GM10248 (cell line): Measurements from ENCODE around the gene ALKBH3.

Source experiments
- CTCF ChIA-PET: fragments of 300-600 bp; sonication (Branson Sonifier 250); formaldehyde crosslinking; extraction: SDS; loops from one replicate; lab custom pipeline; 2021; ENCODE audit warnings: antibody characterized with exemption; lab: Yijun Ruan, JAX
- POLR2A ChIA-PET: fragments of 350-650 bp; sonication (Branson Sonifier 250); formaldehyde crosslinking; extraction: SDS; loops from one replicate; lab custom pipeline; 2020; ENCODE audit warnings: antibody characterized with exemption; lab: Yijun Ruan, JAX
- DNase-seq: peaks from one replicate; pipeline ENCODE4 v3.0.0; 2012; ENCODE audit errors: extremely low spot score
- CTCF ChIP-seq: IDR thresholded peaks from 2 replicates; pipeline ENCODE4 v1.5.1; 2012; ENCODE audit warnings: mild to moderate bottlenecking, low read depth; ENCODE audit errors: extremely low read depth, missing control alignments, control extremely low read depth

Gene ALKBH3

GRCh38 chr11:43907028-43907975 lies 26.7 kb downstream of the ALKBH3 start:
- ChIA-PET CTCF (interaction anchor here (0.9 to 6.2 kb wide), 5 partner anchors 12 to 1864 kb away, joined by 3 to 43 read pairs (median 7); no protein-coding TSS in a partner anchor), POLR2A (no interaction called here)
- no peak for DNase-seq
- no peak for TF ChIP-seq CTCF

DNA sequence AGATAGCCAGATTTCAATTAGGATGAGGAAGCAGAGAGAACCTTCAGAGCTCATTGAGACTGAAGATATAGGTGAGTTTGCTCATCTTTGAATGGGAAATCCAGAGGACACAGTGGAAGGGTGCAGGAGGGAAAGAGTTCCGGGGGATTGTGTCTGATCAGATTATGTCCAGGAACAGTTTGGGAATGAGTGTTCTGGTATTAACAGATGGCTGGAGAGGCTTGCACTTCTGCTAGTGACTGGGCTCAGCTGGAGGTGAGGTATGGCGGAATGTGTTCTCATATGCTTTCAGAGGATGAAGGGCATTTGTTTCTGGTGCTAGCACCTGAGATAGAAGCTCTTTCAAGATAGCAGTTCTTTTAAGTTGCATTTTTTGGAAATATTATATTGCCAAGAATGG lies 27.6 kb downstream of the ALKBH3 start:
- ChIA-PET POLR2A (no interaction called here), CTCF (interaction anchor here (1.3 to 3.6 kb wide), 7 partner anchors 11 to 37 kb away, joined by 3 to 17 read pairs (median 5); no protein-coding TSS in a partner anchor)

DNA sequence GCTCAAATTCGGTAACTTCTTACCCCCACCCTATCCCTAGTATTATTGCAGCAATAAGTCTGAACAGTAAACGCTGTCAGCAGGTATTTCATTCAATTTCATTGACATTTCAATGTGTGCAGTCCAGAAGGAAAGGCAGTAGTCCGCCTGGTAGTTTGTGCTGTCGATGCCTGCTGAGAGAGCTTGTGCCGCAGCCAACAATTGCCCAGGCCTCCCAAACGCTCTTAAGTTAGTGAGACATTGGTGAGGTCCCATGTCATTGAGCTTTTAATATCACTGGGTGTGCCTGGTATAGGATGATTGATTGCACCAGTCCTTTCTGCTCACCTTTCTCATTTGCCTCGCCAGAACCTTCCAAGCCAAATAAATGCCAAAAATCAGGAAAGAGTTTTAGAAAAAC lies 28.1 kb downstream of the ALKBH3 start:
- TF ChIP-seq CTCF, result no peak
- ChIA-PET CTCF (interaction anchor here (1.3 to 3.6 kb wide), 7 partner anchors 11 to 36 kb away, joined by 3 to 17 read pairs (median 5); no protein-coding TSS in a partner anchor), POLR2A (no interaction called here)
- no peak for DNase-seq

More for the DNA sequence above, 27.6 kb downstream of the ALKBH3 start:
- DNase-seq, result no peak
- TF ChIP-seq CTCF, result no peak

DNA sequence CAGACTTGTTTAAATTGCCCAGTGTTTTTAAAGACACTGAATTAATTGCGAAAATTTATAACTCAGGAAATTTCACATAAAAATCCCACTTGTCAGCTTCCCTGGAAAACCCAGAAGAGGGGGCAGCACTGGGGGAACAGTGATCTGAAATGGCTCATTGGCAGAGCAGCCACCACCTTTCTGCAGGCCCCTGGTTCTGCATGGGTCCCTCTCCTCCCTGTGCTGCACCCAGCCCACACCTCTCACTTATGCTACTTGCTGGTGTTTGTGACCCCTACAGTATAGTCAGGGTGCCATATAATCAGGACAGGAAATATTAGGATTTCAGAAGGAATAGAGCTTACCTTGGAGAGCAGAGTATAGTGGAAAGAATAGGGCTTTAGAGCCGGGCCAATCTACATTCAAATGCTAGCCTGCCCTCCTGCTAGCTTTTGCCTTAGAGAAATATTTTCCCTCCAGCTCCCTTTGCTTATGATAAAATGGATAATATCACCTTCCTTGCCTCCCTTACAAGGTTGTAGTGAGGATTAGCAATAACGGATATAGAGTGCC lies 33.3 kb downstream of the ALKBH3 start:
- no peak for DNase-seq
- TF ChIP-seq CTCF, result no peak
- ChIA-PET POLR2A (no interaction called here), CTCF (interaction anchor here (0.8 to 1.2 kb wide), 3 partner anchors 8 to 24 kb away, joined by 3 to 5 read pairs (median 3); no protein-coding TSS in a partner anchor)

GRCh38 chr11:43914466-43914865 lies 33.8 kb downstream of the ALKBH3 start:
- POLR2A ChIA-PET, result no interaction called here
- no peak for TF ChIP-seq CTCF
- DNase-seq, result no peak
- CTCF ChIA-PET, result interaction anchor here (1.1 to 1.2 kb wide), 2 partner anchors 14 to 25 kb away, joined by 3 to 5 read pairs; no protein-coding TSS in a partner anchor

GRCh38 chr11:43916621-43917020 lies 36.0 kb downstream of the ALKBH3 start:
- no peak for TF ChIP-seq CTCF
- no peak for DNase-seq
- ChIA-PET CTCF (interaction anchor here (1.0 to 1.5 kb wide), 2 partner anchors 13 to 29 kb away, joined by 3 read pairs; no protein-coding TSS in a partner anchor), POLR2A (no interaction called here)
